Lower leg skin (tissue), 3 donors: ENCODE measurements around the gene CREB3L1.

ENCODE experiments used
- POLR2A ChIP-seq, 2 donors: fragments of 450-650 bp; IDR thresholded peaks; one replicate each; pipeline ENCODE4 v1.6.1; 2016 to 2017; ENCODE audit warnings: antibody characterized with exemption in 2 of 2, mild to moderate bottlenecking in 1 of 2, moderate library complexity in 1 of 2
- TF ChIP-seq, protein P1 (sequence below), 3 donors: fragments of 450-650 bp; IDR thresholded peaks; one replicate each; pipeline ENCODE4 v1.5.1; 2016; ENCODE audit warnings: antibody characterized with exemption in 3 of 3, mild to moderate bottlenecking in 3 of 3, moderate library complexity in 2 of 3

DNA sequence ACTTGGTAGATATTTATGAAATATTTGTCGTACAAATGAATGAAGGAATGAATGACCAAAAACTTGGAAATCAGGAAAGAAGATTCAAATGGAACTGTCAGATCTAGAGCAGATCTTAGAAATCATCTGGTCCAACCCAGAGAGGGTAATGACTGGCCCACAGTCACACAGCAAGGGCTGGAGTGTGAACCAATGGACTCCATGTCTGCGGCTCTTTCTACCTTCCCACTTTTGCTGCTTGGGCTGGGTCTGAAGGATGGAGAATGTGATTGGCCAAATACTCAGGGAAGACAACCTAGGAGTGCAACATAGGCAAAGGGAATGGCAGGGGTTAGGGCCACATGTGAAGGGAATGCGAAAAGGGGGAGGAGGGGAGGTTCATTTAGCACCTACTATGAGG lies 64.0 kb downstream of the CREB3L1 start:
- TF ChIP-seq, protein P1, sequence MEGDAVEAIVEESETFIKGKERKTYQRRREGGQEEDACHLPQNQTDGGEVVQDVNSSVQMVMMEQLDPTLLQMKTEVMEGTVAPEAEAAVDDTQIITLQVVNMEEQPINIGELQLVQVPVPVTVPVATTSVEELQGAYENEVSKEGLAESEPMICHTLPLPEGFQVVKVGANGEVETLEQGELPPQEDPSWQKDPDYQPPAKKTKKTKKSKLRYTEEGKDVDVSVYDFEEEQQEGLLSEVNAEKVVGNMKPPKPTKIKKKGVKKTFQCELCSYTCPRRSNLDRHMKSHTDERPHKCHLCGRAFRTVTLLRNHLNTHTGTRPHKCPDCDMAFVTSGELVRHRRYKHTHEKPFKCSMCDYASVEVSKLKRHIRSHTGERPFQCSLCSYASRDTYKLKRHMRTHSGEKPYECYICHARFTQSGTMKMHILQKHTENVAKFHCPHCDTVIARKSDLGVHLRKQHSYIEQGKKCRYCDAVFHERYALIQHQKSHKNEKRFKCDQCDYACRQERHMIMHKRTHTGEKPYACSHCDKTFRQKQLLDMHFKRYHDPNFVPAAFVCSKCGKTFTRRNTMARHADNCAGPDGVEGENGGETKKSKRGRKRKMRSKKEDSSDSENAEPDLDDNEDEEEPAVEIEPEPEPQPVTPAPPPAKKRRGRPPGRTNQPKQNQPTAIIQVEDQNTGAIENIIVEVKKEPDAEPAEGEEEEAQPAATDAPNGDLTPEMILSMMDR (IDR thresholded peaks at IDR 0.05): no peak
- no peak for TF ChIP-seq POLR2A (IDR thresholded peaks at IDR 0.05)
